Right lobe of liver (tissue), 6 donors: ENCODE data around the gene GRN. TPM values are rescaled to one million over a fixed set of nuclear protein-coding genes. Genes with fewer than 3 reads are reported as not detected.
A peak's percentile ranks its signal among the peaks of the same experiment; 100 is the strongest.

ENCODE experiments used
- ATAC-seq, 4 donors: fragments of 200-7000 bp; cut with Tn5 transposase; one replicate each; pipeline ENCODE4 v1.9.1; 2020; ENCODE audit warnings: mild to moderate bottlenecking in 4 of 4, moderate library complexity in 4 of 4
- DNase-seq, 3 donors: peaks; one replicate each; pipeline ENCODE4 v3.0.0-alpha.2; 2020
- H3K27ac ChIP-seq, 3 donors: fragments of 200-600 bp; one replicate each; pipeline ENCODE4 v1.8.0; 2022
- H3K27me3 ChIP-seq, 2 donors: fragments of 200-600 bp; one replicate each; pipeline ENCODE4 v1.8.0; 2022
- H3K36me3 ChIP-seq, 4 donors: fragments of 200-600 bp; sonication (generic) in 1 of 4; one replicate each; pipeline versions ENCODE4 v1.5.1 to v1.8.0; 2017 to 2022; ENCODE audit warnings: control low read depth in 1 of 4
- H3K4me1 ChIP-seq, 4 donors: fragments of 200-600 bp; sonication (generic) in 1 of 4; one replicate each; pipeline versions ENCODE4 v1.5.1 to v1.8.0; 2017 to 2022; ENCODE audit warnings: control low read depth in 1 of 4
- H3K4me3 ChIP-seq, 3 donors: fragments of 200-600 bp; one replicate each; pipeline ENCODE4 v1.8.0; 2022
- H3K9me3 ChIP-seq, 4 donors: fragments of 200-600 bp; sonication (generic) in 1 of 4; one replicate each; pipeline versions ENCODE4 v1.5.1 to v1.8.0; 2017 to 2022; ENCODE audit warnings: control low read depth in 1 of 4
- CTCF ChIP-seq, 4 donors: fragments of 200-600 bp in 3 of 4; fragments of 450-650 bp in 1 of 4; IDR thresholded peaks; one replicate each; pipeline versions ENCODE4 v1.5.1 to v1.8.0; 2016 to 2022; ENCODE audit warnings: antibody characterized with exemption in 4 of 4, mild to moderate bottlenecking in 2 of 4
- POLR2A ChIP-seq: fragments of 450-650 bp; IDR thresholded peaks from one replicate; pipeline ENCODE4 v1.6.1; 2017; ENCODE audit warnings: antibody characterized with exemption, mild to moderate bottlenecking
- WGBS: methylation state at CpG from one replicate; pipeline ENCODE4 v1.1.6; 2018; ENCODE audit warnings: low coverage, low lambda C conversion rate; ENCODE audit not compliant: insufficient coverage; ENCODE audit errors: missing lambda C conversion rate; 5-methylcytosine and 5-hydroxymethylcytosine counted together
- intact Hi-C, 2 donors: fragments of 100-400 bp; cut with DNase I; formaldehyde crosslinking; loops; one replicate each; pipeline versions ENCODE4 v1.11.2 to v1.14.1; 2022
- long read RNA-seq: library from polyadenylated mRNA; unstranded; transcript quantifications from one replicate; pipeline ENCODE4 v2.0.0, GENCODE V29; 2019
- total RNA-seq, 6 experiments: library from RNA; depleted of rRNA in 2 of 6; stranded (reverse); fragments of >200 nt in 2 of 6; fragmentation: NEBNext Ultra II Directional in 3 of 6; extraction: Animal tissue kit (Norgen Biotek cat#: 25700) in 3 of 6; gene quantifications; one replicate each; pipeline versions ENCODE4 v1.1.0 to v1.2.4, GENCODE V29; 2016 to 2023
- donor health status: DM: no; HTN: yes; CAD: no.
- donor health status: DM: no; HTN: no; CAD: no.
- donor health status: DM: no; HTN: no; CAD: no.
- donor health status: DM: no; HTN: yes; CAD: no.
- donor health status: DM: no; HTN: yes; CAD: no.

Gene GRN
- total RNA-seq, result 100 to 1,000 TPM in 5 of 6 experiments, 10 to 100 TPM in 1; 84.5 to 230 (median 150) TPM
- long read RNA-seq, transcript GRN-201 (13 exons, 2,342 nt), result major isoform, 31 of 48 reads
- long read RNA-seq, partial matches to known transcripts, result 15 of 48 reads
- long read RNA-seq, other reads (novel, unspliced or antisense), result 2 of 48 reads

GRCh38 chr17:44344939-44345453, at the start of gene GRN:
Gene GRN (plus strand): TSS chr17:44345302. CDS start chr17:44349165, 3,863 bp downstream.
- WGBS, result 0% methylated on average over 5 of the region's 26 CpGs
- H3K4me3 ChIP-seq, result peak within 1 kb of the TSS; percentile 63 to 87 (median 78)
- DNase-seq (peak; percentile 91 to 97 (median 94)), ATAC-seq (peak; percentile 97 to 98 (median 98))
- H3K27me3 ChIP-seq, result no peaks in the 10 kb centered on the region
- no peak for TF ChIP-seq CTCF (IDR thresholded peaks at IDR 0.05)
- TF ChIP-seq POLR2A, result peak; percentile 91
- H3K9me3 ChIP-seq, result no peaks in the 10 kb centered on the region
- H3K4me1 ChIP-seq, result peaks cover 0 to 6% (median 0%) of the 10 kb centered on the region in 4 donors
- peak within 1 kb of the TSS; percentile 78 to 87 (median 79) for H3K27ac ChIP-seq
- intact Hi-C loops, result no loop called here
- H3K36me3 ChIP-seq, result peaks cover 0 to 3% (median 0%) of the 10 kb centered on the region in 4 donors

GRCh38 chr17:44297975-44298374, 47.1 kb upstream of the GRN start:
- no peaks in the 10 kb centered on the region for H3K4me1 ChIP-seq

GRCh38 chr17:44304651-44305050, 40.5 kb upstream of the GRN start:
- H3K27me3 ChIP-seq, result peaks cover 0 to 7% of the 10 kb centered on the region in 2 donors
- ATAC-seq, result no peak
- no peak overlapping the region for H3K4me3 ChIP-seq
- TF ChIP-seq CTCF (IDR thresholded peaks at IDR 0.05) (no peak), POLR2A (no peak)
- intact Hi-C loops, result no loop called here
- no peak overlapping the region for H3K27ac ChIP-seq
- DNase-seq, result no peak
- no peaks in the 10 kb centered on the region for H3K9me3 ChIP-seq
- no peaks in the 10 kb centered on the region for H3K36me3 ChIP-seq
- H3K4me1 ChIP-seq, result peaks cover 0 to 12% (median 5%) of the 10 kb centered on the region in 4 donors

More at GRCh38 chr17:44297975-44298374, 47.1 kb upstream of the GRN start:
- H3K27ac ChIP-seq, result no peak overlapping the region
- H3K9me3 ChIP-seq, result no peaks in the 10 kb centered on the region
- DNase-seq (no peak), ATAC-seq (no peak)
- intact Hi-C loops, result no loop called here
- 50% methylated on average over 1 of the region's 3 CpGs for WGBS
- TF ChIP-seq POLR2A, result no peak
- TF ChIP-seq CTCF (IDR thresholded peaks at IDR 0.05), result no peak
- H3K36me3 ChIP-seq, result no peaks in the 10 kb centered on the region
- no peak overlapping the region for H3K4me3 ChIP-seq
- H3K27me3 ChIP-seq, result no peaks in the 10 kb centered on the region

- ATAC-seq, result peak; percentile 55 to 62 (median 57)
- Histone ChIP-seq H3K27me3 (peaks cover 0 to 7% of the 10 kb centered on the region in 2 donors), H3K4me1 (peaks cover 0 to 12% (median 5%) of the 10 kb centered on the region in 4 donors), H3K9me3 (no peaks in the 10 kb centered on the region), H3K36me3 (no peaks in the 10 kb centered on the region), H3K27ac (no peak overlapping the region), H3K4me3 (peak overlapping the region; percentile 26 to 31 (median 26))
- DNase-seq, result no peak
- no peak for TF ChIP-seq CTCF (IDR thresholded peaks at IDR 0.05)
- TF ChIP-seq POLR2A, result no peak
- intact Hi-C loops, result no loop called here
- 14% methylated on average over 12 of the region's 26 CpGs for WGBS
Measured at GRCh38 chr17:44307387-44308186, 37.5 kb upstream of the GRN start.
